Measurements from ENCODE around the gene TMEM233. TPM values are rescaled to one million over a fixed set of nuclear protein-coding genes. Genes with fewer than 3 reads are reported as not detected.

The TMEM233 gene
- total RNA-seq, 2 donors from 2014 or later, result 0.08 to 0.52 TPM

GRCh38 chr12:119671070-119671469 lies 77.5 kb downstream of the TMEM233 start:
- DNase-seq (no peak), ATAC-seq (no peak)
- intact Hi-C loops (cut with DNase I, micrococcal nuclease), result no loop called here

GRCh38 chr12:119672194-119672593 lies 78.6 kb downstream of the TMEM233 start:
- no peak for ATAC-seq
- DNase-seq, result no peak

GRCh38 chr12:119673634-119674033 lies 80.1 kb downstream of the TMEM233 start:
- intact Hi-C loops (cut with DNase I, micrococcal nuclease), result no loop called here
- peak in 1 of 2 donors; percentile 51 for DNase-seq
- peak; percentile 56 for ATAC-seq

More at GRCh38 chr12:119672194-119672593, 78.6 kb downstream of the TMEM233 start:
- intact Hi-C loops (cut with DNase I, micrococcal nuclease), result no loop called here

- DNase-seq (no peak), ATAC-seq (no peak)
- intact Hi-C loops (cut with DNase I, micrococcal nuclease), result no loop called here
Measured at GRCh38 chr12:119674560-119674959, 81.0 kb downstream of the TMEM233 start.

GRCh38 chr12:119676022-119676421 lies 82.4 kb downstream of the TMEM233 start:
- no peak for ATAC-seq
- intact Hi-C loops (cut with DNase I, micrococcal nuclease), result no loop called here

GRCh38 chr12:119676573-119676972 lies 83.0 kb downstream of the TMEM233 start:
- ATAC-seq (no peak), DNase-seq (no peak)
- intact Hi-C loops (cut with DNase I, micrococcal nuclease), result no loop called here

More at GRCh38 chr12:119676022-119676421, 82.4 kb downstream of the TMEM233 start:
- no peak for DNase-seq

GRCh38 chr12:119678459-119678858 lies 84.9 kb downstream of the TMEM233 start:
- intact Hi-C loops (cut with DNase I, micrococcal nuclease), result no loop called here
- DNase-seq (no peak), ATAC-seq (no peak)

GRCh38 chr12:119679081-119679480 lies 85.5 kb downstream of the TMEM233 start:
- DNase-seq (no peak), ATAC-seq (no peak)
- intact Hi-C loops (cut with DNase I, micrococcal nuclease), result no loop called here

GRCh38 chr12:119679490-119679889 lies 85.9 kb downstream of the TMEM233 start:
- intact Hi-C loops (cut with DNase I, micrococcal nuclease), result no loop called here
- DNase-seq (no peak), ATAC-seq (peak; percentile 39)

- intact Hi-C loops (cut with DNase I, micrococcal nuclease), result no loop called here
- ATAC-seq (peak; percentile 50), DNase-seq (peak in 1 of 2 donors; percentile 70)
Measured at GRCh38 chr12:119681111-119681510, 87.5 kb downstream of the TMEM233 start.

- intact Hi-C loops (cut with DNase I, micrococcal nuclease), result no loop called here
- DNase-seq (no peak), ATAC-seq (no peak)
Measured at GRCh38 chr12:119681728-119682638, 88.4 kb downstream of the TMEM233 start.

GRCh38 chr12:119682639-119683252 lies 89.2 kb downstream of the TMEM233 start:
- intact Hi-C loops (cut with DNase I, micrococcal nuclease), result no loop called here
- ATAC-seq (peak; percentile 2), DNase-seq (no peak)

GRCh38 chr12:119683413-119683812 lies 89.8 kb downstream of the TMEM233 start:
- DNase-seq (no peak), ATAC-seq (no peak)
- intact Hi-C loops (cut with DNase I, micrococcal nuclease), result no loop called here

GRCh38 chr12:119683816-119684215 lies 90.2 kb downstream of the TMEM233 start:
- DNase-seq, result no peak
- intact Hi-C loops (cut with DNase I, micrococcal nuclease), result no loop called here
- ATAC-seq, result peak; percentile 53

- no peak for DNase-seq
- intact Hi-C loops (cut with DNase I, micrococcal nuclease), result no loop called here
- peak; percentile 48 for ATAC-seq
Measured at GRCh38 chr12:119684711-119685369, 91.3 kb downstream of the TMEM233 start.

- intact Hi-C loops (cut with DNase I, micrococcal nuclease), result no loop called here
- ATAC-seq, result no peak
- DNase-seq, result no peak
Measured at GRCh38 chr12:119685375-119685774, 91.8 kb downstream of the TMEM233 start.

GRCh38 chr12:119686355-119686754 lies 92.8 kb downstream of the TMEM233 start:
- intact Hi-C loops (cut with DNase I, micrococcal nuclease), result no loop called here
- ATAC-seq (peak; percentile 10), DNase-seq (no peak)

- DNase-seq, result no peak
- intact Hi-C loops (cut with DNase I, micrococcal nuclease), result no loop called here
- ATAC-seq, result no peak
Measured at GRCh38 chr12:119686776-119687175, 93.2 kb downstream of the TMEM233 start.

GRCh38 chr12:119687406-119687805 lies 93.8 kb downstream of the TMEM233 start:
- intact Hi-C loops (cut with DNase I, micrococcal nuclease), result no loop called here

GRCh38 chr12:119687879-119688278 lies 94.3 kb downstream of the TMEM233 start:
- intact Hi-C loops (cut with DNase I, micrococcal nuclease), result no loop called here
- ATAC-seq (no peak), DNase-seq (no peak)

More at GRCh38 chr12:119687406-119687805, 93.8 kb downstream of the TMEM233 start:
- DNase-seq, result no peak
- ATAC-seq, result no peak
